COLO668 (cell line): ENCODE data around the gene EHD1.
A peak's percentile ranks its signal among the peaks of the same experiment; 100 is the strongest.

Experiments
- DNase-seq: peaks from one replicate; lab custom pipeline; 2025; ENCODE audit not compliant: unreplicated experiment; lab: John Stamatoyannopoulos, UW

EHD1 gene

DNA sequence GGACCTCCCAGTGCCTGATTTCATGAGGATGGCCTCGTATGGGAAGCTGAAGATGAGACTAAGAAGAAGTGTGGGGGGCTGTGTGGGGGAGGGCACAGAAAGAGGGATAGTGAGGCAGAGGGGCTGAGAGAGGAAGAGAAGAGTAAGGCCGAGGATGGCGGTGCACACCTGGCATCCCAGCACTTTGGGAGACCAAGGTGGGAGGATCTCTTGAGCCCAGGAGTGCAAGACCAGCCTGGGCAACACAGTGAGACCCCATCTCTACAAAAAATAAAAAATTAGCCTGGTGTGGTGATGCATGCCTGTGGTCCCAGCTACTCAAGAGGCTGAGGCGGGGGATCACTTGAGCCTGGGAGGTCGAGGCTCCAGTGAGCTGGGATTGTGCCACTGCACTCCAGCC lies 13.5 kb upstream of the EHD1 start:
- no peak for DNase-seq

GRCh38 chr11:64891215-64891848 lies 12.9 kb upstream of the EHD1 start:
- peak; percentile 39 for DNase-seq

GRCh38 chr11:64890522-64890939 lies 12.1 kb upstream of the EHD1 start:
- DNase-seq = no peak

DNA sequence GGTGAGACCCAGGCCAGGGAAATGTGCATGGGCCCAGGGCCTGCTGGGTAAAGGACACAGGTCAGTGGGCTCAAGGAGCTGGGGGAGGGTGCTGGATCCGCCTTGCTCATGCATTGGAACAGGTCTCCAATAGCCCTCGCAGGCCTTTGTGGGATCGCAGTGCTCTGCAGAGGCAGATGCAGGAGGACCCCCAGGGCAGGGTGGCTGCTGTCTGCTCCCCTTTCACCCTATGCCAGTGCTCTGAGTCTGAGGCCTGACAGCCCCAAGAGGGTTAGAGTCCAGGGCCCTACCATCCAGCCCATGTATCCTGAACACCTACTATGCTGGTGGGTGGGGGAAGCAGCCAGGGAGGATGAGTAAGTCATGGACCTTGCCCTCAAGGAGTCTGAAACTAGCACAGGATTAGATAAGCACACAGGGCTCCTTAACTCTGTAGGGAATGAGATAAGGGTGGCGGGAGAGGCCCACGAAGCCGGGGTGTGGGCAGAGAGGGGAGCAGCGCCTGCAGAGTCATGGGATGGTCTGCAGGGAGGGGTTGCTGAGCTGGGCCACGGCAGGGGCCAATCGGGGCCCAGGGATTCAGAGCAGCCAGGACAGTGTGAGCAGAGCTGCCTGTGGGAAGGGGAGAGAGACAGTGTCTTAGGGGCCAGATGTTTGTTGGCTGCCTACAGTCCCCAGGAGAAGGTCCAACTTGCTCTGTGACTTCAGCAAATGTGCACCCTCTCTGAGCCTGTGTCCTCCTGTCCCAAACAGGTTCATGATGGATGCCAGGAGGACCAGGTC lies 10.5 kb upstream of the EHD1 start:
- no peak for DNase-seq

- DNase-seq = no peak
Measured at GRCh38 chr11:64888406-64888728, 9.9 kb upstream of the EHD1 start.

- peak; percentile 79 for DNase-seq
Measured at GRCh38 chr11:64887757-64888405, 9.5 kb upstream of the EHD1 start.

- no peak for DNase-seq
Measured at GRCh38 chr11:64887234-64887756, 8.9 kb upstream of the EHD1 start.

DNA sequence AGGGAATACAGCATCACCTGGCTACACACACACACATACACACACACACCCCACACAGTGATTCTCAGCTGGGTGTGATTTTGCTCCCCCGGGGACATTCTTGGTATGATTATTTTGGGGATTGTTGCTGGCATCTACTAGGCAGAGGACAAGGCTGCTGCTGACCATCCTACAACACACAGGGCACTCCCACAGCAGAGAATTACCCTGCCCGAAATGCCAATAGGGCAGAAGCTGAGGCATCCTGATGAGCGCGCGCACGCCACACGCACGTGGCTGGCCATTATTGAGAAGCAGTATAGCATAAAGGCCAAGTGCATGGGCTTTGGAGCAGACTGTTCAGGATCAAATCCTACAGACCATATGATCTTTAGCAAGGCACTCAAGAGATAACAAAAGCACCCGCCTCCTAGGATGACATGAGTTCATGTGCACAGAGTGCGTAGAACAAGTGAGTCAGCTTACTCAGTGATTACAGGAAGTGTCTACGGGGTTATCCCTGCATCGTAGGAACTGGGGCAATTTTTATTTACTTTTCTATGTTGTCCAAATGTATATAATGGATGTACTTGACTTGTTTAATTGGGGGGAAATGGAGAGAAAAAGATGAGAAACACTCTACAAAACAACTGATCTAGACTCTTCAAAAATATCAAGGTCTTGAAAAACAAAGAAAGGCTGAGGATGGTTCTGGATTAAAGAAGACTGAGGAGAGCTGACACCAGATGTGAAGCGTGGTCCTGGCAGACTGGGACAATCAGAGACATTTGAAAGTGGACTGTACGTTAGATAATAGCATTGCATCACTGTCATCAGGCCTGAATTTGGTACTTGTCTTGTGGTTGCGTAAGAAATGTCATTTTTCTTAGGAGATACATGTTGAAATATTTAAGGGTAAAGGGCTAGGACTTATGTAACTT lies 7.2 kb upstream of the EHD1 start:
- DNase-seq = peak; percentile 22

DNA sequence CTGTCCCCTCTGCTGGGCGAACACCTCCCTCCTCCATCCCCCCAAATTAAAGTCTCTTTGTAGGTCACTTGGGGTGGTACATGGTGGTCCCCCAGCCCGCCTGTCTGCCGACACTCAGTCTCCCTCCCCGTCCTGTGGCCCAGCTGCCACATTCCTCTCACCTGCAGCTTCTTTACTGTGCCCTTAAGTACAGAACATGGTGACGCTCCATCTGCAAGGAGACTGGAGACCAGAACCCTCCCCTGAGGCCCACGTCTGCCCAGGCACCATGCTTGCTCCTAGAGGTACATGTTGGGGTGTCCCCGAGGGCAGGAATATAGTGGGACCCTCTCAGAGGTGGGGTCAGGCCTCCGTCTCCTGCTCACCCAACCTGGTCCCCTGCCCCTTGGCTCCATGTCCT lies 5.6 kb upstream of the EHD1 start:
- no peak for DNase-seq

DNA sequence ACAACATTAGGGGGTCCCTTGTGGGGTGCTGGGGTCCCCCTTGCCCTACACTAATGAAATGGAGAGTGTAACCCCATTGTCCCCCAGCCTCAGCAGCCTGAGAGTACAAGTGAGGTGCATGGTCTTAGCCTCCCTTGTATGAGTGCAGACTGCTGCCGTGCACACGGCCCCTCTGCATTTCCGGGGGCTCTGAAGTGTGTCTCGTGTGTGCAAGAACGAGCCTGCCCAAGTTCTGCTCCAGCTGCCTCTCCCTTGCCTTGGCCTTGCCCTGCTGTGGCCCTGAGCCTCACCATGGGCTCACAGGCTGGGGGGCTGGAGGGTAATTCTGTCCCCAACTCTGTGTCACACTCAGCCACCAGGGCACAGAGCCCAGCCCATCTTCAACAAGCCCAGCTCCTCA lies 5.2 kb upstream of the EHD1 start:
- DNase-seq = no peak

- no peak for DNase-seq
Measured at GRCh38 chr11:64882243-64882642, 3.8 kb upstream of the EHD1 start.

GRCh38 chr11:64881476-64881875 lies 3.1 kb upstream of the EHD1 start:
- DNase-seq = no peak

DNA sequence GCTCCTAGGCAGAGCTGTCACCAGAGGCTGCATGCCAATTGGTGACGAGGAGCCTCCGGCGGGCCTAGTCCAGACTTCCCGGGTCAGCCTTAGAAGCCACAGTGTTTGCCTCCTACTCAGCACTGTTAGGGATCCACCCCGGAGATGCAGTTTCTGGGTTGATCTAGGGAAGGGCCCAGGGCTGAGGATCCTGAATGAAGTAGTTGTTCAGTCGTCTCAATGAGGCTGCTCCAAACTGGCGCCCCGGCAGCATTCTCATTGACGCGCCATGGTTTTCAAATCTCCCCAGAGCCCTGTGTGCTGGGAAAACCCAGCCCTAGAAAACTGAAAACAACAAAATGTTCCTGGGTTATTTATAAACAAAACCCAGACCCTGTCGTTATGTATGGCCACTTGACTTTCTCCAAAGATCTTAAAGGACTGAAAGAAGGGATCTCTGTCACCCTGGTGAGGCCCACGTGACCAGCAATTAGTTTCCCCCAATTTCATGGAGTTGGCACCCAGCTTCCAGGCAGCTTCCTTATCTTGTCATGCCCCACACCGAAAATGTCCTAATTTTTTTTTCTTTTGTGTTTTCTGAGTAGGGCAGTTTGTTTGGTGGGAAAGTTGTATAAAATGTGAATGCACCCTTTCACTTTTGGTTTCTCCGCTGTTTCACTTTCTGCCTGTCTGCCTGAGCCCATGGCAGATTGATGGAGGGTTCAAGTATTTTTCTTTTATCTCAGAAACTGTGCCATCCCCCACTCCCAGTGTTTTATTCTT lies 2.0 kb upstream of the EHD1 start:
- DNase-seq = no peak

- peak; percentile 51 for DNase-seq
Measured at GRCh38 chr11:64879244-64879900, 951 bp upstream of the EHD1 start.

DNA sequence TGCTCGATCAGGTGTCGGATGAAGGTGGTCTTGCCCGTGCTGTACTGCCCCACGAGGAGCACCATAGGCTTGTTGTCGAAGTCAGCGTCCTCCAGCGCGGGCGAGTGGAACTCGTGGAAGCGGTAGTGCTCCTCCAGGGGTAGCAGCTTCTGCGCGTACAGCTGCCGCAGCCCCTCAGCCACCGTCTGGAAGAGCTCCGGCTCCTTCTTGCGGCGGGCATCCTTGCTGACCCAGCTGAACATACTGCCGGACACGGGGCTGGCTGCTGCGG lies 263 bp downstream of the EHD1 start:
- DNase-seq = no peak

GRCh38 chr11:64877390-64878222 lies 815 bp downstream of the EHD1 start:
- no peak for DNase-seq

- no peak for DNase-seq
Measured at GRCh38 chr11:64876835-64877341, 1.5 kb downstream of the EHD1 start.

DNA sequence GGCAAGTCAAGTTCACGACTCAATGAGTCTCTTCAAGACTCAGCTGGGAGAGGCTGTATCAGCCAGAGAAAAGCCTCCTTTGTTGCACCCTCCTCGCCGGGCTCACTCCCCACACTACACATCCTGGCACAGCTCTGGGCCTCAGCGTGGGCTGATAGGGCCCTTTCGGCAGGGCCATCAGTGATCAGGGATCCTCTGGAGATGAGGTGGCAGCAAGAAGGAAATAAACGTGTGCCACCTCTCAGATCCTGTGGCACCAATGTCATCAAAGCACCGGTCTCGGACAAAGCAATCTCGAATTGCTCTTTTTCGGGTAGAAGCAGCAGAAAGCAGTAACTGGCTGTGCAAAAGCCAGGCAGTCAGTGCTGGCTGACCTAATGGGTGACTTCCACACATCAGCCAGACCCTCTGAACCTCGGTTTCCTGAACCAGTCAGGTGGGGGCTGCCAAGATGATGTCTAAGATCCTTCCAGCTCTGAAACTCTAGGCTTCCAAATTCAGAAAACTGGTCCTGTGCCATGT lies 2.1 kb downstream of the EHD1 start:
- DNase-seq = no peak
